MCF 10A (cell line): Measurements from ENCODE around the gene PTPRN2. TPM values are rescaled to one million over a fixed set of nuclear protein-coding genes. Genes with fewer than 3 reads are reported as not detected.
A peak's percentile ranks its signal among the peaks of the same experiment; 100 is the strongest.

Source experiments
- BruUV-seq: library from RNA; stranded (reverse); fragments of 400-500 nt; replicated peaks from 2 replicates; lab custom pipeline; 2021; lab: Mats Ljungman, UMichigan
- CTCF ChIA-PET: fragments of 300-600 bp; sonication (Branson Sonifier 250); formaldehyde crosslinking; extraction: SDS; loops from one replicate; lab custom pipeline; 2021; ENCODE audit warnings: antibody characterized with exemption, inconsistent platforms; lab: Yijun Ruan, JAX
- POLR2A ChIA-PET: fragments of 300-600, 350-650 bp; sonication (Branson Sonifier 250); formaldehyde crosslinking; extraction: SDS; loops from one replicate; lab custom pipeline; 2020; ENCODE audit warnings: antibody characterized with exemption, inconsistent platforms; lab: Yijun Ruan, JAX
- DNase-seq: peaks from one replicate; pipeline ENCODE4 v3.0.0-alpha.2; 2018; ENCODE audit not compliant: unreplicated experiment
- H3K27ac Mint-ChIP-seq: one replicate; pipeline ENCODE4 v1.8.0; 2022; ENCODE audit warnings: mild to moderate bottlenecking, low read depth, mixed read lengths; ENCODE audit not compliant: unreplicated experiment
- H3K27me3 Mint-ChIP-seq: one replicate; pipeline ENCODE4 v1.8.0; 2022; ENCODE audit warnings: mixed read lengths; ENCODE audit not compliant: insufficient read depth, unreplicated experiment
- H3K36me3 Mint-ChIP-seq: one replicate; pipeline ENCODE4 v1.8.0; 2022; ENCODE audit warnings: mild to moderate bottlenecking, moderate library complexity, mixed read lengths; ENCODE audit not compliant: insufficient read depth, unreplicated experiment
- H3K4me1 Mint-ChIP-seq: one replicate; pipeline ENCODE4 v1.8.0; 2022; ENCODE audit warnings: mixed read lengths; ENCODE audit not compliant: insufficient read depth, unreplicated experiment
- H3K4me3 Mint-ChIP-seq: one replicate; pipeline ENCODE4 v1.8.0; 2022; ENCODE audit warnings: mild to moderate bottlenecking, moderate library complexity, mixed read lengths; ENCODE audit not compliant: unreplicated experiment
- H3K9me3 Mint-ChIP-seq: one replicate; pipeline ENCODE4 v1.8.0; 2022; ENCODE audit warnings: mixed read lengths; ENCODE audit not compliant: unreplicated experiment
- CTCF ChIP-seq: fragments of 200-600 bp; IDR thresholded peaks from one replicate; pipeline ENCODE4 v1.8.0; 2022; ENCODE audit warnings: antibody characterized with exemption, mild to moderate bottlenecking; ENCODE audit not compliant: unreplicated experiment
- intact Hi-C: fragments of 100-400 bp; cut with micrococcal nuclease; formaldehyde crosslinking; loops from 2 replicates; pipeline ENCODE4 v1.14.1; 2022
- total RNA-seq: library from RNA; stranded (reverse); gene quantifications from 2 replicates; pipeline ENCODE4 v1.2.3, GENCODE V29; 2022

Gene PTPRN2
- total RNA-seq, 1 experiment from 2014 or later = 4.5 TPM

DNA sequence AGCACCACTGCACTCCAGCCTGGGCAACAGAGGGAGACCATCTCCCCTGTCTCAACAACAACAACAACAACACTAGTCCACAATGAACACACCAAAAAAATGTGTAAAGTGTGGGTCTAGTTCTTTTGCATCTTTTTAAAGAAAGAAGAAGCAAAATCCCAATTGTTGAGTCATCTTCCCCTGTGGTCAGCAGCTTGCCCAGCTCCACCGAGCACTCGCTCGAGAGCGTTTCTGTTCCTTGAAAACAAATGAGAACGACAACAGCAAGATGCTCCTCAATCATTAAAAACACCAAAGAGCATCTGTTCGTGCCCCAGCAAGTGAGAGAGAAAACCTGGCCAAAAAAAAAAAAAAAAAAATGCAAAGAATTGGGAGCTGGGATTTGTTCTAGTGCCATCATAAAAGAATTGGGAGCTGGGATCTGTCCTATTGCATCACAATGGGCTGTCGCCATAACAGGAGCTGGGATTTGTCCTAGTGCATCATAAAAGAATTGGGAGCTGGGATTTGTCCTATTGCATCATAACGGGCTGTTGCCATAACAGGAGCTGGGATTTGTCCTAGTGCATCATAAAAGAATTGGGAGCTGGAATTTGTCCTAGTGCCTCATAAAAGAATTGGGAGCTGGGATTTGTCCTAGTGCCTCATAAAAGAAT, 118.1 kb downstream of the PTPRN2 start:
- TF ChIP-seq CTCF = no peak
- Mint-ChIP-seq H3K27ac (no peak overlapping the region), H3K4me1 (no peaks in the 10 kb centered on the region), H3K27me3 (peaks cover 5% of the 10 kb centered on the region), H3K4me3 (no peak overlapping the region), H3K36me3 (no peaks in the 10 kb centered on the region), H3K9me3 (peaks cover 5% of the 10 kb centered on the region)
- ChIA-PET CTCF (interaction anchor here (0.6 to 0.8 kb wide), 3 partner anchors 12 to 608 kb away, joined by 3 to 4 read pairs (median 3); no protein-coding TSS in a partner anchor), POLR2A (no interaction called here)
- peak; percentile 8 for DNase-seq
- BruUV-seq = no TSS peak
- intact Hi-C loops = no loop called here

GRCh38 chr7:158468700-158469296, 118.8 kb downstream of the PTPRN2 start:
- DNase-seq = no peak
- H3K4me3 Mint-ChIP-seq = no peak overlapping the region
- no peaks in the 10 kb centered on the region for H3K36me3 Mint-ChIP-seq
- no TSS peak for BruUV-seq
- peaks cover under 1% of the 10 kb centered on the region for H3K27me3 Mint-ChIP-seq
- ChIA-PET CTCF (no interaction called here), POLR2A (no interaction called here)
- TF ChIP-seq CTCF = no peak
- H3K27ac Mint-ChIP-seq = no peak overlapping the region
- peaks cover 10% of the 10 kb centered on the region for H3K9me3 Mint-ChIP-seq
- no peaks in the 10 kb centered on the region for H3K4me1 Mint-ChIP-seq
- intact Hi-C loops = no loop called here

- intact Hi-C loops = no loop called here
- Mint-ChIP-seq H3K9me3 (peaks cover 16% of the 10 kb centered on the region), H3K4me1 (no peaks in the 10 kb centered on the region), H3K4me3 (no peak overlapping the region), H3K36me3 (no peaks in the 10 kb centered on the region), H3K27me3 (peaks cover 7% of the 10 kb centered on the region), H3K27ac (no peak overlapping the region)
- ChIA-PET CTCF (no interaction called here), POLR2A (no interaction called here)
- no TSS peak for BruUV-seq
- no peak for DNase-seq
- TF ChIP-seq CTCF = no peak
These were observed 119.4 kb downstream of the PTPRN2 start for GRCh38 chr7:158468181-158468580.

DNA sequence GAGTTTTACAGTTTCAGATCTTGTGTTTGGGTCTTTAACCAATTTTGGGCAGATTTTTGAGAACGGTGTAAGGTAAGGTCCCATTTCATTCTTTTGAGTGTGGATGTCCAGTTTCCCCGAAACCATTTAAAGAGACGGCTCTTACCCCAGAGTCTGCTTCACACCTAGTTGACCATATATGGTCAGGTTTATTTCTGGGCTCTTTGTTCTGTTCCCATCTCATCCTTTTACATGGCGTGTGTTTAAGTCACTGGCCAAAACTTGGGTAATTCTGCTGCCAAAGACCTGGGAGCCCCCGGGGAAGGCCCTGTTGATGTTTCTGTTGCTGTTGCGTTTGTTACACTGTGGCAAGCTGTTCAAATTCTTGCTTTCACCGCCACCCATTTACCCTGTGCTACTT, 120.1 kb downstream of the PTPRN2 start:
- DNase-seq = no peak
- CTCF ChIA-PET = no interaction called here
- intact Hi-C loops = no loop called here
- Mint-ChIP-seq H3K9me3 (peaks cover 19% of the 10 kb centered on the region), H3K27me3 (peaks cover 12% of the 10 kb centered on the region), H3K4me3 (no peak overlapping the region), H3K4me1 (no peaks in the 10 kb centered on the region), H3K36me3 (no peaks in the 10 kb centered on the region), H3K27ac (no peak overlapping the region)
- POLR2A ChIA-PET = no interaction called here
- no TSS peak for BruUV-seq
- no peak for TF ChIP-seq CTCF
